Measurements from ENCODE around the gene KIAA1143. TPM values are rescaled to one million over a fixed set of nuclear protein-coding genes. Genes with fewer than 3 reads are reported as not detected.
A peak's percentile ranks its signal among the peaks of the same experiment; 100 is the strongest.

The KIAA1143 gene
- total RNA-seq, 1 experiment from 2014 or later: 30.8 TPM

DNA sequence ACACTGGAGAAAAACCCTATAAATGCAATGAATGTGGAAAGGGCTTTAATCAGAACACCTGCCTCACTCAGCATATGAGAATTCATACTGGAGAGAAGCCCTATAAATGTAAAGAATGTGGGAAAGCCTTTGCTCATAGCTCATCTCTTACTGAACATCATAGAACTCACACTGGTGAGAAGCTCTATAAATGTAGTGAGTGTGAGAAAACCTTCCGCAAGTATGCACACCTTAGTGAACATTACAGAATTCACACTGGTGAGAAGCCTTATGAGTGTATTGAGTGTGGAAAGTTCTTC, 39.4 kb downstream of the KIAA1143 start:
- H3K27me3 ChIP-seq (ENCODE audit: control insufficient read depth, insufficient read depth, low read length): no peaks in the 10 kb centered on the region
- peaks cover 1% of the 10 kb centered on the region; the same call in 1 of the 2 replicates for H3K36me3 ChIP-seq (replicated peaks; ENCODE audit: control insufficient read depth, insufficient read depth, low read length)
- no peak overlapping the region for H3K4me3 ChIP-seq (ENCODE audit: insufficient read depth, low read depth, low read length)
- no peak for DNase-seq

DNA sequence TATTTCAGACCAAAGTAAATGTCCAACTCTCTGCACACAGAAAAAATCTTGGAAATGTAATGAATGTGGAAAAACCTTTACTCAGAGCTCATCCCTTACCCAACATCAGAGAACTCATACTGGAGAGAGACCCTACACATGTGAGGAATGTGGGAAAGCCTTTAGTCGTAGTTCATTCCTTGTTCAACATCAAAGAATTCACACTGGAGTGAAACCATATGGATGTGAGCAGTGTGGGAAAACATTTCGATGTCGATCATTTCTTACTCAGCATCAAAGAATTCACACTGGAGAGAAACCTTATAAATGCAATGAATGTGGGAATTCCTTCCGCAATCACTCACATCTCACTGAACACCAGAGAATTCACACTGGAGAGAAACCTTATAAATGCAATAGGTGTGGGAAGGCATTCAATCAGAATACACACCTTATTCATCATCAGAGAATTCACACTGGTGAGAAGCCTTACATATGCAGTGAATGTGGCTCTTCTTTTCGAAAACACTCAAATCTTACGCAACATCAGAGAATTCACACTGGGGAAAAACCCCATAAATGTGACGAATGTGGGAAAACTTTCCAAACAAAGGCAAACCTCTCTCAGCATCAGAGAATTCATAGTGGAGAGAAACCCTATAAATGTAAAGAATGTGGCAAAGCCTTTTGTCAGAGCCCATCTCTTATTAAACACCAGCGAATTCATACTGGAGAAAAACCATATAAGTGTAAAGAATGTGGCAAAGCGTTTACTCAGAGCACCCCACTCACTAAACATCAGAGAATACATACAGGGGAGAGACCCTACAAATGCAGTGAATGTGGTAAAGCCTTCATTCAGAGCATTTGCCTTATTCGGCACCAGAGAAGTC, 40.0 kb downstream of the KIAA1143 start:
- Histone ChIP-seq H3K4me3 (ENCODE audit: insufficient read depth, low read depth, low read length) (no peak overlapping the region), H3K36me3 (replicated peaks; ENCODE audit: control insufficient read depth, insufficient read depth, low read length) (peaks cover 1% of the 10 kb centered on the region; the same call in 1 of the 2 replicates), H3K27me3 (ENCODE audit: control insufficient read depth, insufficient read depth, low read length) (no peaks in the 10 kb centered on the region)
- DNase-seq: no peak

DNA sequence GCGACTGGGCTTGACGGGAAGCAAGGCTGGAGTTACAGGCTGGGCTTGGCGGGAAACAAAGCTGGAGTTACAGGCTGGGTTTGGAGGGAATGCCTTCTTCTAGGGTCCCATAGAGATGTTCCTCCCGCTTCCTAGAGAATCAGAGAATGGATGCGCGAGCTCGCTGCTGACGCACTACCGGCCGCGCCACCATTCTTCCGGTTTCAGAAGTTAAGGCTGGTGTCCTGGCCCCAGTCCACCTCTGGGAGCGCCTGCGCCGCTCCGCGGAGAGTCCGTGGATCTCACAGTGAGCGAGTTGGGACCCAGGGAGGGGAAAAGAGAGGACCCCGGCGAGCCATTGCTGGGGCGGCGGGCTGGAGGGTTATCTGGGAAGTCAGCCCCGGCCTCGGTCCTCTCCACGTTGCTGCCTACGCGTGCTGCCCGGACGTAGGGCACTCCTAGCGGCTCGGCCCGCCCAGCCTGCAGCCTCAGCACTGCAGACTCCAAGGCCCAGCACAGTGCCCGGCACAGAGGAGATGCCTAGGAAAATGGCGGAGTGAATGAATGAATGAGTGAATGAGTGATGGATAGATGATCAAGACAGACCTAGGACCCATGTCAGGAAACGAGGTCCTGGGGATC, 48.9 kb downstream of the KIAA1143 start, which contains the start of gene ZNF502:
Gene ZNF502, plus strand, starts transcription at position 206 of the 621 bp plus-strand sequence. CDS start 7,602 bp downstream, outside the sequence.
- H3K4me3 ChIP-seq (ENCODE audit: insufficient read depth, low read depth, low read length): peak within 1 kb of the TSS; percentile 50
- DNase-seq: no peak
- no peaks in the 10 kb centered on the region; the same call in 1 of the 2 replicates for H3K36me3 ChIP-seq (replicated peaks; ENCODE audit: control insufficient read depth, insufficient read depth, low read length)
- no peaks in the 10 kb centered on the region for H3K27me3 ChIP-seq (ENCODE audit: control insufficient read depth, insufficient read depth, low read length)

Other genes with a start within 250 kb of the KIAA1143 start
- gene ZKSCAN7, start 206.4 kb downstream of the KIAA1143 start, total RNA-seq (2014; rRNA removed; shearing (Covaris generic)): 6.5 and 13.0 TPM in 2 replicates
- gene ZNF660, start 176.7 kb downstream of the KIAA1143 start, total RNA-seq (2014; rRNA removed; shearing (Covaris generic)): 2.6 and 4.2 TPM in 2 replicates
- 10.3 and 10.5 TPM in 2 replicates for gene ZNF197, start 136.6 kb downstream of the KIAA1143 start, total RNA-seq (2014; rRNA removed; shearing (Covaris generic))
- gene ZNF35, start 112.9 kb downstream of the KIAA1143 start, total RNA-seq (2014; rRNA removed; shearing (Covaris generic)): 13.7 and 15.5 TPM in 2 replicates
- gene ZNF502, start 49.0 kb downstream of the KIAA1143 start, total RNA-seq (2014; rRNA removed; shearing (Covaris generic)): 0.55 and 0.62 TPM in 2 replicates
- 0.04 and 0.17 TPM in 2 replicates for gene ZNF501, start 32.0 kb downstream of the KIAA1143 start, total RNA-seq (2014; rRNA removed; shearing (Covaris generic))
- gene KIF15, start 175 bp upstream of the KIAA1143 start, total RNA-seq (2014; rRNA removed; shearing (Covaris generic)): 19.3 and 38.8 TPM in 2 replicates
- 16.0 and 20.4 TPM in 2 replicates for gene TMEM42, start 100.3 kb upstream of the KIAA1143 start, total RNA-seq (2014; rRNA removed; shearing (Covaris generic))
- 0.11 TPM in 1 of 2 replicates, not detected in the other for gene TGM4, start 113.0 kb upstream of the KIAA1143 start, total RNA-seq (2014; rRNA removed; shearing (Covaris generic))
- 55.6 and 58.2 TPM in 2 replicates for gene ZDHHC3, start 214.6 kb upstream of the KIAA1143 start, total RNA-seq (2014; rRNA removed; shearing (Covaris generic))
- gene EXOSC7, start 214.6 kb upstream of the KIAA1143 start, total RNA-seq (2014; rRNA removed; shearing (Covaris generic)): 83.4 and 96.3 TPM in 2 replicates

Data from H7 (cell line).